ENCODE measurements around the gene NUP43. TPM values are rescaled to one million over a fixed set of nuclear protein-coding genes. Genes with fewer than 3 reads are reported as not detected.
"Not testable (repeated sequence)": the region's sequence is repeated elsewhere in the genome, so short reads cannot be mapped to it uniquely, and the experiment has no call there.

Gene NUP43
- polyA plus RNA-seq, 4 donors = 28.7 to 45.6 (median 44.3) TPM

- DNase-seq (ENCODE audit: low read depth in 4 of 4, low spot score in 3 of 4) = peak; percentile 59 to 82 (median 80)
These were observed 3.3 kb upstream of the NUP43 start, which contains the start of gene PCMT1 for GRCh38 chr6:149749594-149750135. Gene PCMT1, plus strand, starts transcription at chr6:149749741. Its CDS starts 161 bp downstream, at chr6:149749902.

- DNase-seq (ENCODE audit: low read depth in 4 of 4, low spot score in 3 of 4) = not testable (repeated sequence)
These were observed 2.8 kb upstream of the NUP43 start for GRCh38 chr6:149749082-149749593.

GRCh38 chr6:149745252-149745651 is 1.1 kb downstream of the NUP43 start:
- not testable (repeated sequence) for DNase-seq (ENCODE audit: low read depth in 4 of 4, low spot score in 3 of 4)

- no peak for DNase-seq (ENCODE audit: low read depth in 4 of 4, low spot score in 3 of 4)
These were observed 11.4 kb downstream of the NUP43 start for GRCh38 chr6:149734915-149735314.

GRCh38 chr6:149733089-149733720 is 13.1 kb downstream of the NUP43 start:
- DNase-seq (ENCODE audit: low read depth in 4 of 4, low spot score in 3 of 4) = no peak

- DNase-seq (ENCODE audit: low read depth in 4 of 4, low spot score in 3 of 4) = no peak
These were observed 16.5 kb downstream of the NUP43 start for GRCh38 chr6:149729824-149730223.

GRCh38 chr6:149728499-149729234 is 17.7 kb downstream of the NUP43 start:
- no peak for DNase-seq (ENCODE audit: low read depth in 4 of 4, low spot score in 3 of 4)

- no peak for DNase-seq (ENCODE audit: low read depth in 4 of 4, low spot score in 3 of 4)
These were observed 18.4 kb downstream of the NUP43 start for GRCh38 chr6:149727793-149728498.

- DNase-seq (ENCODE audit: low read depth in 4 of 4, low spot score in 3 of 4) = no peak
These were observed 20.5 kb downstream of the NUP43 start for GRCh38 chr6:149725785-149726184.

- no peak for DNase-seq (ENCODE audit: low read depth in 4 of 4, low spot score in 3 of 4)
These were observed 22.4 kb downstream of the NUP43 start for GRCh38 chr6:149723771-149724417.

- DNase-seq (ENCODE audit: low read depth in 4 of 4, low spot score in 3 of 4) = no peak
These were observed 23.1 kb downstream of the NUP43 start for GRCh38 chr6:149723262-149723661.

GRCh38 chr6:149719531-149719930 is 26.8 kb downstream of the NUP43 start:
- DNase-seq (ENCODE audit: low read depth in 4 of 4, low spot score in 3 of 4) = no peak

- DNase-seq (ENCODE audit: low read depth in 4 of 4, low spot score in 3 of 4) = peak; percentile 62 to 74 (median 72)
These were observed 28.5 kb downstream of the NUP43 start, which contains the start of gene LATS1 for GRCh38 chr6:149717588-149718458. Gene LATS1, minus strand, starts transcription at chr6:149718101. Its CDS starts 15,975 bp downstream, at chr6:149702126.

- DNase-seq (ENCODE audit: low read depth in 4 of 4, low spot score in 3 of 4) = no peak
These were observed 29.1 kb downstream of the NUP43 start for GRCh38 chr6:149717255-149717587.

GRCh38 chr6:149716181-149716963 is 30.0 kb downstream of the NUP43 start:
- DNase-seq (ENCODE audit: low read depth in 4 of 4, low spot score in 3 of 4) = no peak

- DNase-seq (ENCODE audit: low read depth in 4 of 4, low spot score in 3 of 4) = no peak
These were observed 31.9 kb downstream of the NUP43 start for GRCh38 chr6:149714442-149714841.

- DNase-seq (ENCODE audit: low read depth in 4 of 4, low spot score in 3 of 4) = no peak
These were observed 34.6 kb downstream of the NUP43 start for GRCh38 chr6:149711711-149712110.

GRCh38 chr6:149701714-149702113 is 44.6 kb downstream of the NUP43 start:
- DNase-seq (ENCODE audit: low read depth in 4 of 4, low spot score in 3 of 4) = no peak

GRCh38 chr6:149699150-149699549 is 47.2 kb downstream of the NUP43 start:
- DNase-seq (ENCODE audit: low read depth in 4 of 4, low spot score in 3 of 4) = no peak

Measured in left renal pelvis (tissue), 4 donors.